CD4-positive, alpha-beta memory T cell (primary cell): Measurements from ENCODE around the gene SLC36A4. TPM values are rescaled to one million over a fixed set of nuclear protein-coding genes. Genes with fewer than 3 reads are reported as not detected.
"Not testable (repeated sequence)": the region's sequence is repeated elsewhere in the genome, so short reads cannot be mapped to it uniquely, and the experiment has no call there.

Source experiments
- CTCF ChIA-PET: fragments of 350-600 bp; sonication (Branson Sonifier 250); formaldehyde crosslinking; loops from one replicate; lab custom pipeline; 2021; ENCODE audit warnings: inconsistent platforms; ENCODE audit not compliant: partially characterized antibody; lab: Charles Lee
- POLR2A ChIA-PET: fragments of 350-600 bp; sonication (Branson Sonifier 250); formaldehyde crosslinking; loops from one replicate; lab custom pipeline; 2021; ENCODE audit not compliant: partially characterized antibody; lab: Charles Lee
- DNase-seq, 5 donors: peaks; one replicate each; pipeline versions ENCODE4 v3.0.0 to v3.0.0-alpha.2; 2020 to 2022; ENCODE audit warnings: mixed read lengths in 1 of 5
- H3K27ac ChIP-seq: one replicate; pipeline ENCODE4 v1.7.0; 2013; ENCODE audit warnings: low read depth, low read length
- H3K27me3 ChIP-seq: 2 replicates; pipeline ENCODE4 v1.7.0; 2013; ENCODE audit warnings: mild to moderate bottlenecking, low read length, moderate library complexity; ENCODE audit not compliant: insufficient read depth
- H3K36me3 ChIP-seq: 2 replicates; pipeline ENCODE4 v1.7.0; 2013; ENCODE audit warnings: mild to moderate bottlenecking, low read length, moderate library complexity; ENCODE audit not compliant: insufficient read depth
- H3K4me1 ChIP-seq: 2 replicates; pipeline ENCODE4 v1.7.0; 2013; ENCODE audit warnings: mild to moderate bottlenecking, low read length, moderate library complexity; ENCODE audit not compliant: insufficient read depth
- H3K4me3 ChIP-seq, 2 donors: one replicate each; pipeline ENCODE4 v1.7.0; 2013; ENCODE audit warnings: low read length in 2 of 2, mild to moderate bottlenecking in 1 of 2
- H3K9me3 ChIP-seq, 2 donors: one replicate each; pipeline ENCODE4 v1.7.0; 2013; ENCODE audit warnings: low read length in 2 of 2, control low read depth in 1 of 2; ENCODE audit not compliant: control insufficient read depth in 1 of 2
- H3K27ac Mint-ChIP-seq, 7 donors: one replicate each; pipeline ENCODE4 v1.8.0; 2020 to 2021; ENCODE audit warnings: mixed read lengths in 7 of 7, mild to moderate bottlenecking in 6 of 7, inconsistent platforms in 3 of 7, moderate library complexity in 3 of 7
- H3K27me3 Mint-ChIP-seq, 2 donors: one replicate each; pipeline ENCODE4 v1.8.0; 2020 to 2021; ENCODE audit warnings: mixed read lengths in 2 of 2
- H3K36me3 Mint-ChIP-seq, 2 donors: one replicate each; pipeline ENCODE4 v1.8.0; 2020 to 2021; ENCODE audit warnings: mixed read lengths in 2 of 2, inconsistent platforms in 1 of 2, mild to moderate bottlenecking in 1 of 2
- H3K4me1 Mint-ChIP-seq, 4 donors: one replicate each; pipeline ENCODE4 v1.8.0; 2020 to 2021; ENCODE audit warnings: mixed read lengths in 4 of 4, mild to moderate bottlenecking in 1 of 4
- H3K4me3 Mint-ChIP-seq, 8 donors: one replicate each; pipeline ENCODE4 v1.8.0; 2020 to 2021; ENCODE audit warnings: mixed read lengths in 8 of 8, mild to moderate bottlenecking in 7 of 8, moderate library complexity in 6 of 8, inconsistent platforms in 3 of 8
- H3K9me3 Mint-ChIP-seq, 8 donors: one replicate each; pipeline ENCODE4 v1.8.0; 2020 to 2021; ENCODE audit warnings: mixed read lengths in 8 of 8, mild to moderate bottlenecking in 5 of 8, inconsistent platforms in 3 of 8, moderate library complexity in 1 of 8
- intact Hi-C: fragments of 100-400 bp; cut with micrococcal nuclease; formaldehyde crosslinking; loops from one replicate; pipeline ENCODE4 v1.15.1; 2023
- polyA plus RNA-seq, 2 donors: library from polyadenylated mRNA; unstranded; fragments of 300-500 nt; fragmentation: Illumina TruSeq; gene quantifications; one replicate each; pipeline ENCODE4 v1.2.3, GENCODE V29; 2021
- total RNA-seq, 2 experiments: library from RNA; stranded (reverse); gene quantifications; one replicate each; pipeline ENCODE4 v1.2.3, GENCODE V29; 2021

SLC36A4 gene
- total and polyA plus RNA-seq, 4 experiments from 2014 or later = 15.4 to 33.5 (median 22.4) TPM

DNA sequence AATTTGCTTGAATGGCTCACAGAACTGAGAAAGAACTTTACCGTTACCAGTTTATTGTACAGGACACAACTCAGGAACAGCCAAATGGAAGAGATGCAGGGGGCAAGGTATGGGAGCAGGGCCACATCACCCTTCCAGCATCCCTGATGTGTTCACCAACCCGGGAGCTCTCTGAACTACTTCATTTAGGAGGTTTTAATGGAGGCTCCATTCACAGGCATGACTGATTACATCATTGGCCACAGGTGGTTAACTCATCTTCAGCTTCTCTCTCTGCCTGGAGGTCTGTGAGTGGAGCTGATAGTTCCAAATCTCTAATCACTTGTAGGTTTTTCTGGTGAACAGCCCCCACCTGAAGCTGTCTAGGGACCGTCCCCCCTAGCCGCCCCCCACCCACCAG lies 83.5 kb downstream of the SLC36A4 start:
- Mint-ChIP-seq H3K27ac (no peak overlapping the region), H3K4me1 (no peaks in the 10 kb centered on the region), H3K4me3 (no peak overlapping the region), H3K9me3 (peaks cover 0 to 6% (median under 1%) of the 10 kb centered on the region in 8 donors), H3K27me3 (peaks cover 14 to 21% of the 10 kb centered on the region in 2 donors), H3K36me3 (peaks cover 0 to 2% of the 10 kb centered on the region in 2 donors)
- Histone ChIP-seq H3K27ac (no peak overlapping the region), H3K36me3 (no peaks in the 10 kb centered on the region), H3K27me3 (no peaks in the 10 kb centered on the region), H3K9me3 (no peaks in the 10 kb centered on the region), H3K4me3 (no peak overlapping the region), H3K4me1 (no peaks in the 10 kb centered on the region)
- CTCF ChIA-PET = no interaction called here
- intact Hi-C loops = no loop called here
- POLR2A ChIA-PET = no interaction called here
- no peak for DNase-seq

DNA sequence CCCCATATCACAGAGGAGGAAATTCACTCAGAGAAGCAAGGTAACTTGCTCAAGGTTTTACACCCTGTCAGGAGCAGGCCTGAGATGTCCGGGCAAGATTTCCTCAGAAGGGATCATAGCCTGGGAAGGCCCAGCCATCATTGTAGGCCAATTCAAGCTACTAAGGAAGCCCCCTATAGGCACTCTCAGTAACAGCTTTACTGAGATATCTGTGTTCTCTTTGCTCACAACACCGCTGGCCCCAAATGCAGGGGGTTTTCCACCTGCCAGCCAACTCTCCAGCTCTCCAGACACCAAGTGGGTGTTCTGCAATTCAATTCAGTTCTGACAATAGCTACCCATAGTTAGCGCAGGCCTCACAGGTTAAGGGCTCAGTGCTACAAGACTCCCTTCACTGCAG lies 84.0 kb downstream of the SLC36A4 start:
- Mint-ChIP-seq H3K27ac (no peak overlapping the region), H3K4me1 (no peaks in the 10 kb centered on the region), H3K9me3 (peaks cover 0 to 7% (median under 1%) of the 10 kb centered on the region in 8 donors), H3K27me3 (peaks cover 14 to 18% of the 10 kb centered on the region in 2 donors), H3K36me3 (peaks cover 0 to 3% of the 10 kb centered on the region in 2 donors), H3K4me3 (no peak overlapping the region)
- no peaks in the 10 kb centered on the region for H3K27me3 ChIP-seq
- no peak overlapping the region for H3K4me3 ChIP-seq
- DNase-seq = no peak
- no peaks in the 10 kb centered on the region for H3K4me1 ChIP-seq
- ChIA-PET CTCF (no interaction called here), POLR2A (no interaction called here)
- intact Hi-C loops = no loop called here
- H3K36me3 ChIP-seq = no peaks in the 10 kb centered on the region
- no peak overlapping the region for H3K27ac ChIP-seq
- no peaks in the 10 kb centered on the region for H3K9me3 ChIP-seq

- DNase-seq, H3K9me3 ChIP-seq, H3K36me3 Mint-ChIP-seq, H3K9me3 Mint-ChIP-seq, H3K4me1 ChIP-seq, H3K27me3 ChIP-seq, H3K36me3 ChIP-seq, intact Hi-C loops, H3K27ac ChIP-seq, H3K4me3 Mint-ChIP-seq, H3K4me1 Mint-ChIP-seq, CTCF ChIA-PET, H3K27ac Mint-ChIP-seq, H3K4me3 ChIP-seq, POLR2A ChIA-PET: not testable (repeated sequence)
- peaks cover 10 to 11% of the 10 kb centered on the region in 2 donors for H3K27me3 Mint-ChIP-seq
Observed at GRCh38 chr11:93111147-93111546, 86.6 kb downstream of the SLC36A4 start.

- Histone ChIP-seq H3K4me3 (no peak overlapping the region), H3K27ac (no peak overlapping the region), H3K4me1 (no peaks in the 10 kb centered on the region), H3K27me3 (no peaks in the 10 kb centered on the region), H3K36me3 (no peaks in the 10 kb centered on the region), H3K9me3 (no peaks in the 10 kb centered on the region)
- peaks cover 0 to 17% (median 12%) of the 10 kb centered on the region in 8 donors for H3K9me3 Mint-ChIP-seq
- no peaks in the 10 kb centered on the region for H3K4me1 Mint-ChIP-seq
- POLR2A ChIA-PET = no interaction called here
- intact Hi-C loops = no loop called here
- DNase-seq = no peak
- no peak overlapping the region for H3K27ac Mint-ChIP-seq
- CTCF ChIA-PET = interaction anchor here (1.2 kb wide), 1 partner anchor 11 kb away, joined by 4 read pairs; no protein-coding TSS in a partner anchor
- no peak overlapping the region for H3K4me3 Mint-ChIP-seq
- H3K27me3 Mint-ChIP-seq = peaks cover 2 to 6% of the 10 kb centered on the region in 2 donors
- peaks cover 0 to 4% of the 10 kb centered on the region in 2 donors for H3K36me3 Mint-ChIP-seq
Observed at GRCh38 chr11:93100211-93100610, 97.6 kb downstream of the SLC36A4 start.

DNA sequence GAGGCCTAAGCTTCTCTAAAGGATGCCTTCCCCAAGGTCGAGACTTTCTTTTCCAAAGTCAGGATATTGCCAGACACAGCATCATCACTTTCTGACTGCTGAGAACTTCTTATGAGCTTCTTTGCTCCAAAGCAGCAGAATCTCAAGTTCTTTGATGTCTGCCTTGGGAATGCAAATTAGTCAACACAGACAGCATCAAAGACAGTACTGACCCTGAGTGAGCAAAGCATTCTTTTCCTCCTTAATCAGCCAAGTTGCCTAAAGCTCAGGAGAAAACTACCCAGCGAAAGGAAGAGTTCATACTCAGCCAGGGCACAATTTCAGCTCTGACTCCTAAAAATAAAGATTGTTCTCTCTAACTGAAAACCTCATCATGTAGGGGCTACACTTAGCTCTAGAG lies 98.0 kb downstream of the SLC36A4 start:
- Mint-ChIP-seq H3K4me3 (no peak overlapping the region), H3K27ac (no peak overlapping the region), H3K36me3 (peaks cover 0 to 4% of the 10 kb centered on the region in 2 donors), H3K27me3 (peaks cover 2 to 6% of the 10 kb centered on the region in 2 donors), H3K9me3 (peaks cover 0 to 21% (median 14%) of the 10 kb centered on the region in 8 donors), H3K4me1 (no peaks in the 10 kb centered on the region)
- ChIA-PET CTCF (interaction anchor here (1.2 kb wide), 1 partner anchor 10 kb away, joined by 4 read pairs; no protein-coding TSS in a partner anchor), POLR2A (no interaction called here)
- Histone ChIP-seq H3K4me1 (no peaks in the 10 kb centered on the region), H3K27ac (no peak overlapping the region), H3K9me3 (no peaks in the 10 kb centered on the region), H3K4me3 (no peak overlapping the region), H3K27me3 (no peaks in the 10 kb centered on the region), H3K36me3 (no peaks in the 10 kb centered on the region)
- no peak for DNase-seq
- intact Hi-C loops = no loop called here

Other genes starting within 250 kb of the SLC36A4 start
- gene MTNR1B, start 228.3 kb downstream of the SLC36A4 start, total RNA-seq = not detected
- not detected for gene MTNR1B, start 228.3 kb downstream of the SLC36A4 start, polyA plus RNA-seq
- not detected for gene DEUP1, start 132.8 kb upstream of the SLC36A4 start, total RNA-seq
- not detected for gene DEUP1, start 132.8 kb upstream of the SLC36A4 start, polyA plus RNA-seq